Stimulated activated CD4-positive, alpha-beta T cell treated with anti-CD3 and anti-CD28 coated beads, TNF-alpha, amount 100 ng/mL, for 24 hours (primary cell): ENCODE results near the gene PSMG2.

ENCODE experiments used
- DNase-seq, 3 experiments: peaks; one replicate each; pipeline ENCODE4 v3.0.0-alpha.2; 2020; ENCODE audit warnings: low read depth in 3 of 3

The PSMG2 gene, protein sequence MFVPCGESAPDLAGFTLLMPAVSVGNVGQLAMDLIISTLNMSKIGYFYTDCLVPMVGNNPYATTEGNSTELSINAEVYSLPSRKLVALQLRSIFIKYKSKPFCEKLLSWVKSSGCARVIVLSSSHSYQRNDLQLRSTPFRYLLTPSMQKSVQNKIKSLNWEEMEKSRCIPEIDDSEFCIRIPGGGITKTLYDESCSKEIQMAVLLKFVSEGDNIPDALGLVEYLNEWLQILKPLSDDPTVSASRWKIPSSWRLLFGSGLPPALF

DNA sequence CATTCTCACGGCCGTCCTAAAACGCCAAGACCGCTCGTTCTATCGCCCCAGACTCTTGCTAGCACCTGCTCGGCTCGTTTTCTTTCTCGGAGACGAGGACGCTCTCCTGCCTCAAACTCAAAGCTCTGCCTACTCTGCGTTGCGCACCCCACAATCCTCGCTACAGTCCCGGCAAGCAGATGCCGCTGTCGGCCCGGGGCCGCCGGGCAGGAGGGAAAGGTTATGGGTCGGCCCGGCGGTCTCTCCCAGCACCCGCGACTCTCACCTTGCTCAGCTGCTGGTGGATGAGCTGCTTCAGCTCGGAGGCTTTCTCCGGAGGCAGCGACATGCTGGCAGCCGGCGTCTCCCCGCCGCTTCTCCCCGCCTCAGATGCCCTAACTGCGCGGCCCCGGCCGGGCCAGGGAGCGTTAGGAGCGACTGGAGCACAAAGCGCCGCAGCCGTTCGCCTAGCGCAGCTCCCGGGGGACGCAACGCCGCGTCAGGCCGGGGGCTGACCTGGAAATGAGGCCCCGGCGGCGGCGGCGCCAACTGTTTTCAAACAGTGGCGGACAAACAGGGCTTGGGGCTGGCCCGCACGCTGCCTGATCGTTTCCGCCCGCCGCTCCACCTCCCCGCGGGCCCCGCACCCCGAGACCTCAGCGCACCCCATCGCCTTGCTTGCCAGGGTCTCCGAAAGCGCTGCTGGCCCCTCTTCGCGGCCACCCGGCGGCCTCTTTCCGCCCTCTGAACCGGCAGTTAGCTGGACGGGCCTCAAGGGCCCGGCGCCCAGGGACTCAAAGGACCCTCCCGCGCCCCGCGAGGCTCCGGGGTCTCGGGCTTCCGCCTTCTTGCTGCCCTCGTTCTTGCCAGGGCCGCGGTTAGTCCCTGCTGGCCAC lies at the start of gene PSMG2, which contains the start of gene CEP76:
PSMG2 (plus strand) TSS at position 822 of the 875 bp plus-strand sequence. CDS start 66 bp downstream, outside the sequence.
CEP76 (minus strand) TSS at position 503 of the 875 bp plus-strand sequence; CDS start at position 328, 175 bp downstream.
- peak; percentile 66 to 82 (median 73) for DNase-seq

DNA sequence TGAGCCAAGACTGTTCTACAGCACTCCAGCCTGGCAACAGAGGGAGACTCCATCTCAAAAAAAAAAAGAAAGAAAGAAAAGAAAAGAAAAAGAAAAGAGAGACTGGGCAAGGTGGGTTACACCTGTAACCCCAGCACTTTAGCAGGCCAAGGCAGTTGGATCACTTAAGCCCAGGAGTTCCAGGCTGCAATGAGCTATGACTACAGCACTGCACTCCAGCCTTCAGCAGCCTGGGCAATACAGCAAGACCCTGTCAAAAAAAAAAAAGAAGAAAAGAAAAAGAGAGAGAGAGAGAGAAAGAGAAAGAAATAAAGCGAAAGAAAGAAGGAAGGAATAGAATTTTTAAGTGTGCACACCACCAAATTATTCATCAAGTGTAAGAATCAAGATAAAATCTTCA lies 47.9 kb upstream of the PSMG2 start:
- DNase-seq = no peak

- DNase-seq = no peak
Measured at GRCh38 chr18:12656605-12656937, 46.3 kb upstream of the PSMG2 start.

DNA sequence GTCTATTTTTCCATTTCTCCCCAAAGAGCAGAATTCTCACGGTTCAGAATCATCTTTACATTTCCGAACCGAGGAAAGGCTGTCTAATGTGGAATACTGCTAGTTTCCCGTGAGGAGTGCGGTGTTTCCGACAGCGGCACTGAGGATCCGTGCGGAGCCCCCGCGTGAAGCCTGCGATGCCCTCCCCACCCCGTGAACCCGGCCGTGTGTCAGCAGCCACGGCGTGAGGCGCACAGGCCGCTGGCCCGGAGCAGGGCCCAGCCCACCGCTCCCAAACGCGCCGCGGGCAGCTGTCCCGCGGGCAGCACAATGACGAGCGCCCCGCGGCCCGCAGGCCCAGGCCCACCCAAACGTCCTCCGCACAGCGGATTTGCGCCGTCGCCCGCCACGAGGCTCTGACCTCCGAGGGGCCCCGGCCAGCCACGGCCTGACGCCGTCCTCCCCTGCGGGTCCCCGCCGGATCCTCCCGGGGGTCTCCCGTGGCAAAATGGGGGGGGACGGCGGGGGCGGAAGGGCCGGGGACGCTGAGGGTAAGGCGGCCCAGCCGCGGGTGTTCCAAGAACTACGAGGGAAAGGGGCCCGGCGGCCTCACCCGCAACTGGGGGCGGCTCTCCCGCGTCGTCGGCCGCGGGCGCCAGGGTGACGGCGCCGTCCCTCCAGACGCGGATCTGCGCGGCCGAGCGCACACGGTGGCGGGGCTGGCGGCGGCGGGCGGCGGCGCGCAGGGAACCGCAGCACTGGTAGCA lies 45.7 kb upstream of the PSMG2 start:
- peak in 2 of 3 experiments; percentile 0 to 24 for DNase-seq

GRCh38 chr18:12657684-12658425 lies 45.0 kb upstream of the PSMG2 start, which contains the start of gene SPIRE1:
Gene SPIRE1 (minus strand): TSS chr18:12658107. CDS start chr18:12657866, 241 bp downstream.
- DNase-seq = peak in 2 of 3 experiments; percentile 1 to 21

DNA sequence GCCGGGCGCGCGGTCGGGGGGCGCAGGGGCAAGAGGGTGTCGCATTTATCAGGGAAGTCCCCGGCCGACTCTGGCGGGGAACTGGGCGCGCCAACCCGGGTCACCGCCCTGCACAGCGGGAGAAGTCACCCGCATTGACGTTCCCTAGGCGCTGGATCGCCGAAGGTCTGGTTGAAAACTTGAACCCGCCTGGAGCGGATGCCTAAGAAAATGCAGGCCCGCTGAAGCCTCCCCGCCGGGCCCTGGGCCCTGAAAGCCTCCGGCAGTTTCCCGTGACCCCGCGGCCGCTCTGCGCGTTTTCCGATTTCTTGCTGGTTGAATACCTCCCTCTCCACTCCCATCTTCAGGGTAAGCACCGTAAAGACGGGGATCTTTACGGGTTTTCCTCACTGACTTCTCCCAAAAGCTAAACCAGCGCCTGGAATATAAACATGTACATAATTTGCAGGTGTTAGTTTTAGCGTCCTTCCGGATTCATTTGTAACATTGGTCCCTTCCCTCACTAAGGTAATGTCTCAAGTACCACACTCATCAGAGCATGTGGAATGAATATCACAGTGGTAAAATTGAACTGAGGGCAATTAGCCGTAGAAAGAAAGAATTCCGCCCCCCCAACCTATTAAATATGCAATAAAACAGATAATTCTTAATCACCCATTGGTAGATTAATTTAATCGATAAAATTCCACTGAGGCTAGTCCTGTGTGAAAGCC lies 44.3 kb upstream of the PSMG2 start:
- DNase-seq = peak in 2 of 3 experiments; percentile 4 to 16

- DNase-seq = peak in 1 of 3 experiments; percentile 27
Measured at GRCh38 chr18:12659904-12660605, 42.8 kb upstream of the PSMG2 start.

DNA sequence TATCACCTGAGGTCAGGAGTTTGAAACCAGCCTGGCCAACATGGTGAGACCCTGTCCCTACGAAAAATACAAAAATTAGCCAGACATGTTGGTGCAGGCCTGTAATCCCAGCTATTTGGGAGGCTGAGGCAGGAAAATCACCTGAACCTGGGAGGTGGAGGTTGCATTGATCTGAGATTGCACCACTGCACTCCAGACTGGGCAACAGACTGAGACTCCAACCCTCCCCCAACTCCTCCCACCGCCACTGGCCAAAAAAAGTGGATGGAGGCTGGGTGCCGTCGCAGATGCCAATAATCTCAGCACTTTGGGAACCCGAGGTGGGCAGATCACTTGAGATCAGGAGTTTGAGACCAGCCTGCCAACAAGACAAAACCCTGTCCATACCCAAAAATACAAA lies 34.8 kb upstream of the PSMG2 start:
- DNase-seq = no peak

GRCh38 chr18:12679183-12679786 lies 23.6 kb upstream of the PSMG2 start:
- DNase-seq = no peak

GRCh38 chr18:12686100-12686499 lies 16.7 kb upstream of the PSMG2 start:
- no peak for DNase-seq

- no peak for DNase-seq
Measured at GRCh38 chr18:12689256-12689850, 13.5 kb upstream of the PSMG2 start.

GRCh38 chr18:12692206-12692605 lies 10.6 kb upstream of the PSMG2 start:
- no peak for DNase-seq

DNA sequence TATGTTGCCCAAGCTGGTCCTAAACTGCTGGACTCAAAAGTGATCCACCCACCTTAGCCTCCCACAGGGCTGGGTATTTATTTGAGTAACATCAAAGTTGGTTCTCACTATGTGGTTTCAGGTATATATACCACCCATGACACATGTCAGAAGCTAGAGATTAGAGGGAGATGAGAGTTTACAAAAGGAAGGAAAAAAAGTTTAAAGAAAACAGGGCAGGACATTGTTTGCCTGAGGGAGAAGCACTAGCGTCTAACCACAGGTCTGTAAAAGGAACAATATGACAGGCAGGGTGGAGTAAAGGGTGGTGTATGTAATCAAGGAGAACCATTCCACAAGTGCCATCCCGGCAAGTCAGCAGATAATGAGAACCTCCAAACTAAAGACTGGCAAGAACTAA lies 8.8 kb upstream of the PSMG2 start:
- DNase-seq = no peak

DNA sequence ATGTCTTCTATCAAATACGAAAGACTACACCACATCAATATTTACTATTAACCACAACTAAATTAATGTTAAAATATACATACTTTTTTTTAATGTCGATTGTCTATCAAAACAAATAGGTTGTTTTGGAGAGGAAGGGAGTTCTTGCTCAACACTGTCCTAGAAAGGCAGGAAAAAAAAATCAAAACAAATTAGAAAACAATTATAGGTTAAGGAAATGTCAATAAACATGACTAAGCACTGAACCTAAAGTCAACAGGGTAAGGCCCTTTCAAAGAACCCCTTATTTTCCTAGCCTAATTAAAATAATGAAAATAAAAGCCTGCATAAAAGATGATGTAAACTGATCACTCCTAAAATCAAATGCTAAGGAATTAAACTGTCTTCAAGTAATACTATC lies 3.1 kb upstream of the PSMG2 start:
- no peak for DNase-seq

GRCh38 chr18:12701161-12701560 lies 1.7 kb upstream of the PSMG2 start:
- DNase-seq = no peak

DNA sequence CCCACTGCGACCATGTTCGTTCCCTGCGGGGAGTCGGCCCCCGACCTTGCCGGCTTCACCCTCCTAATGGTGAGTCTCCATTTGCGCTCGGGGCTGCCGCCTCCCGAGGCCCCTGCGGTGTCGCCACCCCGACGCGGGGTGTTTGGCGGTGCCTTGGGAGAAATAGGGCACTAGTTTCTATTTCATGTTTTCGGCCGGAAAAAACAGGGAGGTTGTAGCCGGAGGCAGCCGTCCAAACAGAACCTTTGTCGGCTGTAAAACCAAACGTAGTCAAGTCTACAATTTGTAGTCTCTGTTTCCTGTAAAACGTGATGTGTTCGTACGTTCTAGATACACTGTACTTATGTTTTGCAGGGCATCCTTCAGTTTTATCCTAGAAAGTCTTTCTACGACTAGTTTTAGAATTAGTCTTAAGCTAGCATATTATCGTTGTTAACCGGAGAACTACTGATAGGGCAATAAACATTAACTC lies 290 bp downstream of the PSMG2 start:
- DNase-seq = no peak

- DNase-seq = no peak
Measured at GRCh38 chr18:12703664-12704063, 822 bp downstream of the PSMG2 start.

- DNase-seq = no peak
Measured at GRCh38 chr18:12711446-12711845, 8.6 kb downstream of the PSMG2 start.
